NB4 (cell line): ENCODE results near the gene NPTX2.

Experiments used
- CTCF ChIP-seq: IDR thresholded peaks from one replicate; pipeline ENCODE4 v1.5.1; 2012; ENCODE audit warnings: low read depth, low read length
- TF ChIP-seq, protein P1 (sequence below): IDR thresholded peaks from 2 replicates; pipeline ENCODE4 v1.6.1; 2011; ENCODE audit warnings: low read depth, low read length

- TF ChIP-seq CTCF, result no peak
- TF ChIP-seq, protein P1, sequence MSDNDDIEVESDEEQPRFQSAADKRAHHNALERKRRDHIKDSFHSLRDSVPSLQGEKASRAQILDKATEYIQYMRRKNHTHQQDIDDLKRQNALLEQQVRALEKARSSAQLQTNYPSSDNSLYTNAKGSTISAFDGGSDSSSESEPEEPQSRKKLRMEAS, result no peak
These were observed 13.7 kb downstream of the NPTX2 start for GRCh38 chr7:98630770-98631169.
